Measurements from ENCODE around the gene ETFB. TPM values are rescaled to one million over a fixed set of nuclear protein-coding genes. Genes with fewer than 3 reads are reported as not detected.

Gene ETFB
- total RNA-seq, 1 donor from 2014 or later = 70.6 TPM

- no peak for FAIRE-seq
- Histone ChIP-seq H3K27me3 (ENCODE audit: control insufficient read depth, insufficient read depth, low read length) (no peaks in the 10 kb centered on the region), H3K36me3 (ENCODE audit: control insufficient read depth, insufficient read depth, low read length) (no peaks in the 10 kb centered on the region), H3K4me3 (ENCODE audit: low read depth, low read length) (no peak overlapping the region)
- no peak for TF ChIP-seq CTCF (IDR thresholded peaks at IDR 0.05; ENCODE audit: insufficient read depth, low read length, severe bottlenecking)
- no peak for DNase-seq (ENCODE audit: low read depth)
Observed at GRCh38 chr19:51318687-51319648, 47.2 kb downstream of the ETFB start.

GRCh38 chr19:51317968-51318367 lies 48.2 kb downstream of the ETFB start:
- no peak for FAIRE-seq

GRCh38 chr19:51317376-51317775 lies 48.8 kb downstream of the ETFB start:
- DNase-seq (ENCODE audit: low read depth) (no peak), FAIRE-seq (no peak)
- no peak for TF ChIP-seq CTCF (IDR thresholded peaks at IDR 0.05; ENCODE audit: insufficient read depth, low read length, severe bottlenecking)
- Histone ChIP-seq H3K4me3 (ENCODE audit: low read depth, low read length) (no peak overlapping the region), H3K36me3 (ENCODE audit: control insufficient read depth, insufficient read depth, low read length) (no peaks in the 10 kb centered on the region), H3K27me3 (ENCODE audit: control insufficient read depth, insufficient read depth, low read length) (no peaks in the 10 kb centered on the region)

More at GRCh38 chr19:51317968-51318367, 48.2 kb downstream of the ETFB start:
- no peak overlapping the region for H3K4me3 ChIP-seq (ENCODE audit: low read depth, low read length)
- no peak for DNase-seq (ENCODE audit: low read depth)
- no peak for TF ChIP-seq CTCF (IDR thresholded peaks at IDR 0.05; ENCODE audit: insufficient read depth, low read length, severe bottlenecking)
- no peaks in the 10 kb centered on the region for H3K27me3 ChIP-seq (ENCODE audit: control insufficient read depth, insufficient read depth, low read length)
- no peaks in the 10 kb centered on the region for H3K36me3 ChIP-seq (ENCODE audit: control insufficient read depth, insufficient read depth, low read length)

GRCh38 chr19:51316688-51317087 lies 49.5 kb downstream of the ETFB start:
- no peak for TF ChIP-seq CTCF (IDR thresholded peaks at IDR 0.05; ENCODE audit: insufficient read depth, low read length, severe bottlenecking)
- FAIRE-seq (no peak), DNase-seq (ENCODE audit: low read depth) (no peak)
- H3K27me3 ChIP-seq (ENCODE audit: control insufficient read depth, insufficient read depth, low read length) = no peaks in the 10 kb centered on the region
- no peak overlapping the region for H3K4me3 ChIP-seq (ENCODE audit: low read depth, low read length)
- H3K36me3 ChIP-seq (ENCODE audit: control insufficient read depth, insufficient read depth, low read length) = no peaks in the 10 kb centered on the region

GRCh38 chr19:51311351-51312257 lies 54.6 kb downstream of the ETFB start, which contains the start of gene IGLON5:
TSS of gene IGLON5 (plus strand) at chr19:51311644. CDS start at chr19:51311848, 204 bp downstream.
- no peak within 1 kb of the TSS for H3K4me3 ChIP-seq (ENCODE audit: low read depth, low read length)
- no peak for FAIRE-seq
- DNase-seq (ENCODE audit: low read depth) = no peak
- no peak for TF ChIP-seq CTCF (IDR thresholded peaks at IDR 0.05; ENCODE audit: insufficient read depth, low read length, severe bottlenecking)
- no peaks in the 10 kb centered on the region for H3K36me3 ChIP-seq (ENCODE audit: control insufficient read depth, insufficient read depth, low read length)
- H3K27me3 ChIP-seq (ENCODE audit: control insufficient read depth, insufficient read depth, low read length) = no peaks in the 10 kb centered on the region
